Limb (tissue), 2 donors: Measurements from ENCODE around the gene CELF5.
"Not testable (repeated sequence)": the region's sequence is repeated elsewhere in the genome, so short reads cannot be mapped to it uniquely, and the experiment has no call there.

Experiments
- DNase-seq, 2 donors: peaks; one replicate each; pipeline ENCODE4 v3.0.0-alpha.2; 2016; ENCODE audit errors: extremely low spot score in 2 of 2

The CELF5 gene

DNA sequence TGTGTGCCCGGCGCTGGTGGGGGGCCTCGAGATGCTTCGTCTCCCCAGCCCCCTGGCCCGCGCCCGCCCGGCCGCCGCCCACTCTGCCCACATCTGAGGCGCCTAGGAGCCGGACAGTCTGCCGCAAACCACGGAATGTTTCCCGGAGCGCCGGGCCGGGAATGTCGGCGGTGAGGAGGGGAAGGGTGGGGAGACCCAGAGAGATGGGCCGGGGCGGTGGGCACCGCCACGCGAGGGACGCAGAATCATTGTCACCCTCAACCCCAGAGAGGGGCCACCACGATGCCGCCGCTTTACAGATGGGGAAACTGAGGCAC lies 95.9 kb downstream of the CELF5 start:
- DNase-seq = no peak

DNA sequence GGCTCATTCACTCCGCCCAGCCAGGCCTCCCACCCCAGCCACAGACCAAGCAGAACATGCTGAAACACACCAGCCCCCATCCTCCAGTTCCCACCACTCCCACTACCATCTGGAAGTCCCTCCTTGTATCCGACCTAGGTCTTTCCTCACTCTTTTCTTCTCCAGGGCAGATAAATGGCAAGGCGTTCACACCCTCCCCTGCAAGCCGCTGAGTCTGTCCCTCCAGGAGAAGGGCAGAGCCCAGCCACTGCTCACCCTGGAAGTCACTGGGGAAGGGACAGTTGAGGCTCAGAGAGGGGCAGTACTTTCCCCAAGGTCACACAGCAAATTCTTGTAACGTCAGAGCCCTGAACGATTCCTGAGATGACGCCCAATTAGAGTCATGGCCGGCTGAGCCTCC lies 96.4 kb downstream of the CELF5 start:
- DNase-seq = no peak

DNA sequence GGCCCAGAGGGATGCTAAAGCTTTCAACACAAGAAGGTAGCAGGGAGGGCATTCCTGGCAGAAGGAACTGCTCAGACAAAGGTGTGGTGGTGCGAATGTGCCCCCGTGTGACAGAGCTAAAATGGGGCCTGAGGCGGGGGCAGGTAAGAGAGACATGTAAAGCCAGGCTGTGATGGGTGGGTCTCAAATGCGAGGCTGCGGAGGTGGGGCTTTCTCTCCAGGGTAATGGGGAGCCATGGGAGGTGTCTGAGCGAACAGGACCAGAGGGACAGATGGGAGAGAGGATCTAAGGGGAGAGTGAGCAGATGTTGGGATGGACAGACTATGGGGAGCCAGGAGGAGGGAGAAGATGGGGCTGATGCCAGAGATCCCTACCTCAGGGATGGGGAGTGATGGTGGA lies 97.2 kb downstream of the CELF5 start:
- DNase-seq = no peak

DNA sequence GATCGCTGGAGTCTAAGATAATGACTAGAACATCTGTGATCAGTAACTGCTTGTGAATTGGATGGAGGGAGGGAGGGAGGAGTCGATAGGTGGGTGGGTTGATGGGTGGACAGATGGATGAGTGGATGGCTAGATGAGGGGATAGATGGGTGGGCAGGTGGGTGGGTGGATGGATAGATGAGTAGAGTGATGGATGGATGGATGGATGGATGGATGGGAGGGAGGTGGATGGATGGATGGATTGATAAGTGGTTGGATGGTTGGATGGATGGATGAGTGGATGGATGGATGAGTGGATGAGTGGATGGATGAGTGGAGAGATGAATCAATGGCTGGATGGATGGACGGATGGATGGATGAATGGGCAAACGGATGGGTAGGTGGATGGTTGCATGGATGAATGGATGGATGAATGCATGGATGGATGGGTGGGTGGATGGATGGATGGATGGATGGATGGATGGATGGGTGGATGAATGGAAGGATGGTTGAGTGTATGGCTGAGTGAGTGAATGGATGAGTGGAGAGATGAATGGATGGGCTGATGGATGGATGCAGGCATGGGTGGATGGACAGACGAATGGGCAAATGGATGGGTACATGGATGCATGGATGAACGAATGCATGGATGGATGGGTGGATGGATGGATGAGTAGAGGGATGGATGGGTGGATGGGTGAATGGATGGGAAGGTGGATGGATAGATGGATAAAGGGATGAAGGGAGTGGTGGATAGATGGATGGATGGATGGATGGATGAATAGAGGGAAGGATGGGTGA lies 97.9 kb downstream of the CELF5 start:
- DNase-seq = no peak

DNA sequence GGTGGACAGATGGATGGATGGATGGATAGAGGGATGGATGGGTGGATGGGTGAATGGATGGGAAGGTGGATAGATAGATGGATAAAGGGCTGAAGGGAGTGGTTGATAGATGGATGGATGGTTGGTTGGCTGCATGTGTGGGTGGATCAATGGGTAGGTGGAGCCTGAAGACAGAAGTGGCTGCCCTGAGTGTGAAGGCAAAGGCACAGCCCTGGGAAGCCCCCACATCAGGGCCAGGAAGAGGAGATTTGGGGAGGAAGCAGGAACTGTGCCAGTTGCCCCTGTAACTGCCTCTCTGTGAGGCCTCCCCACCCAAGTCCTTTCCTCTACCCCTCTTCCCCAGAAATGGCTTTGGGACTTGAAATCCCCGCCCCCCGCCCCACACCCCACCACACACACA lies 98.6 kb downstream of the CELF5 start:
- DNase-seq = no peak

DNA sequence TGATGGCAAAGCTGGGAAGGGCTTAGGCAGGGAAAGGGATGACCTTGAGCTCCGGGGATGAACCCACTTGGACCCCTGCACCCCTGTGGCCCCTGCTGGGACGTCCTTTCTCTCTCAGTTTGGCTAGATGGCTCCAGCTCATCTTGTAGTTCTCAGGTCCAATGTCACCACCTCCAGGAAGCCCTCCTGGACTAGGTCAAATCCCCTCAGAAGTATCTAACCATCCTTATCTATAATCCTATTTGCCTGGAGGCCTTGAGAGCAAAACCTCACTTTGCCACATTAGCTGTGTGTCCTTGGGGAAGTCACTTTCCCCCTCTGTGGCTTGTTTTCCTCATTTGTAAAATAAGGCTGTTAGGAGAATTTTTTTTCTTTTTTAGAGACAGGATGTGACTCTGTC lies 99.2 kb downstream of the CELF5 start:
- no peak for DNase-seq

DNA sequence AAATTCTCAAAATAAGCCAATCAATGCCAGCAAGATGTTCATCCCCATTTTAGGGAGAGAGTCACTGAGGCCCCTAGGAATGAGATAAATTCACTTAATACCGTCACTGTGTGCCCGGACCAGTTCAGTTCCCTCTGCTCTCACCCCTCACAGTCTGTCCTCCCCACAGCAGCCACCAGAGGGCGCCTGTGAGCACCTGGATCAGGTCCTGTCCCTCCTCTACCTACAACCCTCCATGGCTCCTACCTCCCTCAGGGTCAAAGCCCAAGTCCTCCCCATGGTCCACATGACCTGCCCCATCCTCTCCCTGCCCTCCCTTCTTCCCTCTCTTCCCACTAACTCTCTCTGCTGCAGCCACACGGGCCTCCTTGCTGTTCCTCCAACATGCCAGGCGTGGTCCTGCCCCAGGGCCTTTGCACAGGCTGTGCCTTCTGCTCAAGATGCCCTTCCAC lies 100.0 kb downstream of the CELF5 start:
- no peak for DNase-seq

DNA sequence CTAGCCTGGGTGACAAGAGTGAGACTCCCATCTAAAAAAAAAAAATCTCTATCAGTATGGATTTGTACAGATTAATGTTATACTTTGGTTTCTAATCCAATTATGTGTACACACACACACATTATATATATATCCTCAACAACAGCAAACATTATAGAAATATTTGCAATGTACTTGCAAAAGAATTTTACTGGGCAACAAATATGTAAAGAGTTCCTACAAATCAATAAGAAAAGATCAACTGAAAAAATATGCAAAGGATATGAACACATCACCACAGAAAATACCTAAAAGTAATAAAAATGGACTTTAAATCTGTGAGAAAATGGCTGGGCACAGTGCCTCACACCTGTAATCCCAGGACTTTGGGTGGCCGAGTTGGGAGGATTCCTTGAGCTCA lies 101.0 kb downstream of the CELF5 start:
- no peak for DNase-seq

DNA sequence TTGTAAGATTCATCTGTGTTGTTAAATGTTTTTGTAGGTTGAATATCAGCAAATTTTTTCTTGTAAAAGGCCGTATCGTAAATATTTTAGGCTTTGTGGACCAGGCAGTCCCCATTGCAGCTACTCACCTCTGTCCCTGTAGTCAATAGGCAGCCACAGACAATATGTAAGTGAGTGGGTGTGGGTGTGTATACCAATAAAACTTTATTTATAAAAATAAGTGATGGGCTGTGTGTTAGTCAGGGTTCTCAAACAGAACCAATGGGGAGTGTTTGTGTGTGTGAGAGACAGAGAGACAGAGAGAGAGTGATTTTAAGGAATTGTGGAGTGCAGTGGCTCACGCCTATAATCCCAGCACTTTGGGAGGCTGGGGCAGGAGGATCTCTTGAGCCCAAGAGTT lies 104.3 kb downstream of the CELF5 start:
- no peak for DNase-seq

DNA sequence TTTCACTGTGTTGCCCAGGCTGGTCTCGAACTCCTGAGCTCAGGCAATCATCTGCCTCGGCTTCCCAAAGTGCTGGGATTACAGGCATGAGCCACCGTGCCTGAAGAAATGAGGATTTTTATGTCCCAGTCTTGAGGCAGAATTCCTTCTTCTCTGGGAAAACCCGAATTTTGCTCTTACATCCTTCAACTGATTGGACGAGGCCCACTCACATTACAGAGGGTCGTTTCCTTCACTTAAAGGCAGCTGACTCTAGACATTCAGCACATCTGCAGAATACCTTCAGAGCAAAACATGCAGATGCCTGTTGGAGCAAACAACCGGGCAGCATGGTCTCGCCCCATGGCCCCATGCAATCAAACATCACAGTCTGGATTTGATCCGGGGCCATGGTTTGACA lies 105.6 kb downstream of the CELF5 start:
- DNase-seq = no peak

DNA sequence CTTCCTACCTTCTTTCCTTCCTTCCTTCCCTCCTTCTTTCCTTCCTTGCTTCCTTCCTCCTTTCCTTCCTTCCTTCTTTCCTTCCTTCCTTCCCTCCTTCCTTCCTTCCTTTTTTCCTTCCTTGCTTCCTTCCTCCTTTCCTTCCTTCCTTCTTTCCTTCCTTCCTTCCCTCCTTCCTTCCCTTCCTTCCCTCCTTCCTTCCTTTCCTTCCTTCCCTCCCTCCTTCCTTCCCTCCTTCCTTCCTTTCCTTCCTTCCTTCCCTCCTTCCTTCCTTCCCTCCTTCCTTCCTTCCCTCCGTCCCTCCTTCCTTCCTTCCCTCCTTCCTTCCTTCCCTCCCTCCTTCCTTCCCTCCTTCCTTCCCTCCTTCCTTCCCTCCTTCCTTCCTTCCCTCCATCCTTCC lies 107.8 kb downstream of the CELF5 start:
- DNase-seq = not testable (repeated sequence)

DNA sequence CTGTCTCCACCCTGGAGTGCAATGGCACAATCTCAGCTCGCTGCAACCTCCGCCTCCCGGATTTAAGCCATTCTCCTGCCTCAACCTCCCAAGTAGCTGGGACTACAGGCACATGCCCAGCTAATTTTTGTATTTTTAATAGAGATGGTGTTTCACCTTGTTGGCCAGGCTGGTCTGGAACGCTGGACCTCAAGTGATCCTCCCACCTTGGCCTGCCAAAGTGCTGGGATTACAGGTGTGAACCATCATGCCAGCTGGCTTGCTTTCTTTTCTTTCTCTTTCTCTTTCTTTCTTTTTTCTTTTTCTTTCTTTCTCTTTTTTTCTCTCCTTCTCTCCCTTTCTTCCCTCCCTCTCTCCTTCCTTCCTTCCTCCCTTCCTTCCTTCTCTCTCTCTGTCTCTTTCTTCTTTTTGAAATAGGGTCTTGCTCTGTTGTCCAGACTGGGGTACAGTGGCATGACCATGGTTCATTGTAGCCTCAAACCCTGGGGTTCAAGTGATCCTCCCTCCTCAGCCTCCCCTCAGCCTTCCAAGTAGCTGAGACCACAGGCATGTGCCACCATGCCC lies 108.6 kb downstream of the CELF5 start:
- no peak for DNase-seq

DNA sequence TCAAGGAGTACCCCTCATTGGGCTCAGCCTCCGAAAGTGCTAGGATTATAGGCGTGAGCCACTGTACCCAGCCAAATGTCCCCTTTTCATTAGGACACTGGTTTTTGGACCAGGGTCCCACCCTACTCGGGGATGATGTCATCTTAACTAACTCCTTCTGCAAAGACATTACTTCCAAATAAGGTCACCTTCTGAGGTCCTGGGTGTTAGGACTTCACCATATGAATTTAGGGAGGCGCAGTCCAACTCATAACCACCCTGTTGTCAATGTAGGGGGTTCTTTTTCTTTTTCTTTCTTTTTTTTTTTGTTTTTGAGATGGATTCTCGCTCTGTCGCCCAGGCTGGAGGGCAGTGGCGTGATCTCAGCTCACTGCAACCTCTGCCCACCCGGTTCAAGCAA lies 109.2 kb downstream of the CELF5 start:
- DNase-seq = no peak

DNA sequence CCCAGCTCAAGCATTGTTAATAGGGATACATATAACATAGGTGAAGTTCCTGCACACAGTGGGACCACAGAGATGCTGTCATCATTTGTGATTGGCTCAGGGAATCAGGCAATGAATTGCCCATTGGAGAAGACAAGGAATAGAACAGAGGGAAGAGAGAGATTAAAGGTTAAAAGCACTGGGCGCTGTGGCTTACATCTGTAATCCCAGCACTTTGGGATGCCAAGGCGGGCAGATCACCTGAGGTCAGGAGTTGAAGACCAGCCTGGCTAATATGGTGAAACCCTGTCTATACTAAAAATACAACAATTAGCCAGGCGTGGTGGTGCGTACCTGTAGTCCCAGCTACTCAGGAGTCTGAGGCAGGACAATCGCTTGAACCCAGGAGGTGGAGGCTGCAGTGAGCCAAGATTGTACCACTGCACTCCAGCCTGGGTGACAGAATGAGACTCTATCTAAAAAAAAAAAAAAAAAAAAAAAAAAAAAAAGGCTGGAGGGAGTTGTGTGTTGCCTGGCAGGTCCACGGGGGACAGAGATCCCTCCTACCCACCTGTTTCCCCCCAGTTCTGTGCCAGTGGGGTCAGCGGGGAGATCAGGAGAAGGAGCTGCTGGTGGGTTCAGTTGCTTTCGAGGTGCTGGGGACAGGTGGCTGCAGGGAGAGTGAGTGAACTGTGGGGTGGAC lies 110.4 kb downstream of the CELF5 start:
- DNase-seq = not testable (repeated sequence)

DNA sequence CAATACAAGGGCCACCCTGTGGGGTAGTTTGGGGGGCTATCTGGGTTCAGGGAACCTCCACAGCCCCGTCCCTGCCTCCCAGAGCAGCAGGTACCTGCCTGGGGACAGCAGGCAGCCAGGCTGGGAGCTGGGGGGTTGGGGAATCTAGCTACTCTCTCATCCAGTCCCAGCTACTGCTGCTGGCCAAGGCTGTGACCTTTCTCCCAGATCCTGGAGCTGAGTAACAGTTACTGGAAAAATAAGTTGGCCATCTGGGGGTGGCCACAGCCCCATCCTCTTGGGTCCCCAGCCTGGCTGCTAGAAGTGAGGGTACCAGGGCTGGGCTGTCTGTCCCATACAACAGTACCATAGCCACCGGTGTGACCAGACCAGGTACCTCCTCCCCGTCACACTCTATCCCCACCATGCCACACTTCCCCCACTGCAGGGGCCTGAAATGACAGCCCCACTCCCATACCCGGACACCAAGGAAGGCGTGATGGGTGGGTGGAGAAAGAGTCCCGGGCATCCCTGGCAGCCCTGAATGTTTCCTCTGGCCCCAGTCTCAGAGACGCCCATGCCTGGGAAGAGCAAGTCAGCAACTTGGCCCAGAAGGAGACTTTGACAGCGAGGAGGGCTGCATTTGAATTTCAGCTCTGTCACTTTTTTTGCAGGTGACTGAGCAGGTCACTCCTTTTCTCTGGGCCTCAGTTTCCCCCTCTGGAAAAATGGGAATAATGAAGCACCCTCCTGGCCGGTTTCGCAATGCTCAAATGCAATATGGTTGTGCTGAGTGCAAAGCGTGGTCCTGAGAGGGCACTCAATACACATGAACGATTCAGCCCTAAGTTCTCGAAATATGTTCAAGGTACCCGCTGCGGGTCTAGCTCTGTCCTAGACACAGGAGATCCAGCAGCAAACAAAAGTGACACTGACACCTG lies 111.2 kb downstream of the CELF5 start:
- DNase-seq = no peak

DNA sequence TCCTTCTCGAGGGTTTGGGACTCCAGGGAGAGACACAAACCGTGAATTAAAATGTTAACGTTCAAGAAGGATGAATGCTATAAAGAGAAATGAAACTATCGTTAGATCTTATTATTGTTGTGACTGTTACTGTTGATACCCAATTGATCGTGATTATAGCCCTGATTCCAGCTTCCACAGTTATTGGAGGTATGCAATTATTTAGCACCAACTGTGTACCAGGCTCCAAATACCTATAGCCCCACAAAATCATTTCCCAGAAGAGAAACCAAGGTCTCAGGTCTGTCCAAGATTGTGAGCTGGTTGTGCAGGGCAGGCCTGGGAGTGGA lies 111.9 kb downstream of the CELF5 start:
- DNase-seq = no peak

DNA sequence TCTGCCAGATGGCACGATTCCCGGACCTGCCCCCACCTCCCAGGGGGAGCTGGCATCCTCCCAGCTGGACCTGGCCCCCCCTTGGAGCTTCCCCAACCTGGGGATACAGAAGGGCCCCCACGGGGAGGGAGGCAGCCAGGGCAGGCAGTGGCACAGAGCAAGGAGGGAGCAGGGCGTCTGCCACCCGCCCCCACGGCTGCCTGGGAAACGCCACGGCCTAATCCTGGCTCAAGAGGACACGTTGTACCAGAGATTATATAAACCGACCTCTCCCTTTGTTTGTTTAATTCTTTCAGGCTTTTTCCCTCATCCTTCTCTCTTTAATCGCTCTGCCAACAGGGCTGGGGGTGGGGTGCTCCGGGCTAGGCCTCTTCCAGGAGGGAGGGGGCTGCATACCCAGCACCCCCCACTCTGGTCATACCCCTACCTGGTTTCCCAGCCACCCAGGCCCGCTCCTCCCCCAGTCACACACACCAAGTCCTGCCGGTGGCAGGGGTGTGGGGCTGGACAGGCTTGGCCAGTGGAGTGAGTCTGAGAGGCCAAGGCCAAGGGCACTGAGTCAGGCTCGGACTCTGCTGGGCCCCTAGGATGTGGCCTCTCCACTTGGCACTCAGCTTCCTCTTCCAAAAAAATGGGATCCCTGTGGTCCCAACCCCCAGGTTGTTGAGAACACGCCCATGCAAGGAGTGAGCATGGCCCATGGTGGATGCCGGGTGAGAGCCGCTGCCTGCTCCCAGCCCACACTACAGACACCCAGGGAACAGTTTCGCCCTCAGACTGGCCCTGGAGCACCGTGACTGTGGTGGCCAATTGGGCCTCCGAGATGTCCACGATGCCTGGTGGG lies 112.4 kb downstream of the CELF5 start:
- peak in 1 of 2 donors; percentile 63 for DNase-seq

DNA sequence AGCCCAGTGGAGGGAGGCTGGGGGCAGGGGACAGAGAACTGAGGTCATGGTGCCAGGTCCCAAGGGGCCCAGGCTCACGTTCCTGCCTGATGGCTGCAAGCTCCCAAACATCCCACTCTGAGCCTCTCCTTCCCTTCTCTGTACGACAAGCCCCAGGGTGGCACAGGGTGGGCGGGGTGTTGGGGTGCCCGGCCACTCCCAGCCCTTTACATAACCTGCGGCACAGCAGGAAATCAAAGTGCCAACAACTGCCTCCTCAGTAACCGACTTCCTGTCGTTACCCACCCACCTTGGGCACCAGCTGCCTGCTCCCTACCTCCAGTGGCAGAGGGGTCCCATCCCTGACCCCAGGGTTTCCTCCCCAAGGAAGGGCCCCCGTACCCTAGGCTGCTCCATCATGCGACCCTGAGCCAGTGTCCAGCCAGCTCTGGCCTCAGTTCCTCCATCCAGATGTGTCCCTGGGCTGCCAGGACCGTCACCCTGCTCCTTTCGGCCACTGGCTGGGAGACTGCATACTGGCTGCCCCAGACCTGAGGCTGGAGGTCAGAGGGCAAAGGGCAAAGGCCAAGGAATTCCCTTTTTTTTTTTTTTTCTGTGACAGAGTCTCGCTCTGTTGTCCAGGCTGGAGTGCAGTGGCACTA lies 114.2 kb downstream of the CELF5 start:
- DNase-seq = no peak

DNA sequence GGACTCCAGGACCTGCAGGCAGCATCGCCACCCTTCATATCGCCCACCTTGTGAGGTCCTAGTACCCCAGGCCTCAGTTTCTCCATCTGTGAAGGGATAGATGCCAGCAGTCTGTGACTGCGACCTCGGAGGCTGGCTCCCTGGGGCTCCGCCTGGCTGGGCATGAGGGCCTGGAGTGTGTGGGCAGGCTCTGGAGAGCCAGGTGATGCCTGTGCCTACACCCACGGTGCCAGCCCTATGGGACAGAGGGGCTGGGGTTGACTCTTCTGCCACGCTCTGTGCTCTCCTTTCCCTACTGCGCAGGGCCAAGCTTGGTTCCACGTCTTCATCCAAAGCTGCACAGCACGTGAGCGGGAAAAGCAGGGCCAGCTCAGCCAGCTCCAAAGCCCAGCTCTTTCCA lies 115.9 kb downstream of the CELF5 start:
- DNase-seq = no peak

DNA sequence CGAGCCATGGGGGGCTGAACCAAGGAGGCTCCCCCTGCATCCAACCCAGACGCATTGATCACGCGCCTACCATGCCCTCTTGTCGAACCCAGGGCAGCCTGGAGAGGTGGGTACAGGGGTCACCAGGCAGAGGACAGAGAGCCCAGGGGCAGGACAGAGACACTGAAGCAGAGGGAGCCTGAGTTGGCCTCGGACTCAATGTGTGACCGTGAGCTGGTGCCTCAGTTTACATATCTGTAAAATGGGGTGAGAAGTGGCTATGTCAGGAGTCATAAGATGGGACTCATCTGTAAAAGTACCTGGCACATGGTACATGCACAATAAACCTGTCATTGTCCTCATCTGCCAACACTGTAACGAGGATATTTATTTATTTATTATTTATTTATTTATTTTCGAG lies 117.8 kb downstream of the CELF5 start:
- DNase-seq = no peak

DNA sequence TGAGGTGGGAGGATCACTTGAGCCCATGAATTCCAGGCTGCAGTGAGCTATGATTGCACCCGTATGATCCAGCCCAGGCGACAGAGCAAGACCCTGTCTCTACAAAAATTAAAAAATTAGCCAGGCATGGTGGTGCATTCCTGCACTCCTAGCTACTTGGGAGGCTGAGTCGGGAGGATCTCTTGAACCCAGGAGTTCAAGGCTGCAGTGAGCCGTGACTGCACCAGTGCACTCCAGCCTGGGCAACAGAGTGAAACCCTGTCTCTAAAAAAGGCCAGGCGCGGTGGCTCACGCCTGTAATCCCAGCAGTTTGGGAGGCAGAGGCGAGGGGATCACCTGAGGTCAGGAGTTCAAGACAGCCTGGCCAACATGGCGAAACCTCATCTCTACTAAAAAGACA lies 118.5 kb downstream of the CELF5 start:
- DNase-seq = not testable (repeated sequence)
